Caco-2 (cell line): ENCODE data around the gene SUB1. TPM values are rescaled to one million over a fixed set of nuclear protein-coding genes. Genes with fewer than 3 reads are reported as not detected.
"Not testable (repeated sequence)": the region's sequence is repeated elsewhere in the genome, so short reads cannot be mapped to it uniquely, and the experiment has no call there.

Experiments
- BruUV-seq: library from RNA; stranded (reverse); fragments of 400-500 nt; replicated peaks from 2 replicates; lab custom pipeline; 2021; lab: Mats Ljungman, UMichigan
- CTCF ChIA-PET: fragments of 300-600 bp; sonication (Branson Sonifier 250); formaldehyde crosslinking; loops from one replicate; lab custom pipeline; 2022; ENCODE audit warnings: antibody characterized with exemption; lab: Charles Lee
- POLR2A ChIA-PET: fragments of 300-600 bp; sonication (Branson Sonifier 250); formaldehyde crosslinking; loops from one replicate; lab custom pipeline; 2022; ENCODE audit warnings: antibody characterized with exemption; lab: Charles Lee
- DNase-seq, 2 experiments: peaks; one replicate each; pipeline versions ENCODE4 v3.0.0 to v3.0.0-alpha.2; 2020 to 2022
- H3K27me3 ChIP-seq: replicated peaks from 2 replicates; pipeline ENCODE4 v1.6.0; 2011; ENCODE audit warnings: low read length; ENCODE audit not compliant: control insufficient read depth, insufficient read depth
- H3K36me3 ChIP-seq: 2 replicates; pipeline ENCODE4 v1.5.1; 2011; ENCODE audit warnings: low read length; ENCODE audit not compliant: control insufficient read depth, insufficient read depth
- H3K4me1 ChIP-seq: fragments of 250-450 bp; sonication (Bioruptor Pico); 2 replicates; pipeline ENCODE4 v1.5.1; 2020; ENCODE audit warnings: mild to moderate bottlenecking
- H3K4me3 ChIP-seq: 2 replicates; pipeline ENCODE4 v1.5.1; 2011; ENCODE audit warnings: low read depth, mild to moderate bottlenecking, control low read depth, low read length
- H3K9me3 ChIP-seq: fragments of 250-450 bp; sonication (Bioruptor Pico); 2 replicates; pipeline ENCODE4 v1.5.1; 2020; ENCODE audit warnings: mild to moderate bottlenecking, moderate library complexity
- H3K27ac Mint-ChIP-seq: one replicate; pipeline ENCODE4 v1.8.0; 2022; ENCODE audit warnings: mixed read lengths; ENCODE audit not compliant: unreplicated experiment
- H3K27me3 Mint-ChIP-seq: one replicate; pipeline ENCODE4 v1.8.0; 2022; ENCODE audit warnings: mixed read lengths; ENCODE audit not compliant: insufficient read depth, unreplicated experiment
- H3K36me3 Mint-ChIP-seq: one replicate; pipeline ENCODE4 v1.8.0; 2022; ENCODE audit warnings: mild to moderate bottlenecking, mixed read lengths; ENCODE audit not compliant: insufficient read depth, unreplicated experiment
- H3K4me1 Mint-ChIP-seq: one replicate; pipeline ENCODE4 v1.8.0; 2022; ENCODE audit warnings: low read depth, mixed read lengths; ENCODE audit not compliant: unreplicated experiment
- H3K4me3 Mint-ChIP-seq: one replicate; pipeline ENCODE4 v1.8.0; 2022; ENCODE audit warnings: mild to moderate bottlenecking, moderate library complexity, mixed read lengths; ENCODE audit not compliant: unreplicated experiment
- H3K9me3 Mint-ChIP-seq: one replicate; pipeline ENCODE4 v1.8.0; 2022; ENCODE audit warnings: mixed read lengths; ENCODE audit not compliant: unreplicated experiment
- CTCF ChIP-seq, 2 experiments: fragments of 200-600 bp in 1 of 2; IDR thresholded peaks; 1 replicate in 1 of 2; 2 replicates in 1 of 2; pipeline versions ENCODE4 v1.5.1 to v1.8.0; 2011 to 2022; ENCODE audit warnings: antibody characterized with exemption in 1 of 2, control low read depth in 1 of 2, inconsistent platforms in 1 of 2, low read depth in 1 of 2, low read length in 1 of 2, mild to moderate bottlenecking in 1 of 2, moderate library complexity in 1 of 2; ENCODE audit not compliant: insufficient read depth in 1 of 2, severe bottlenecking in 1 of 2, unreplicated experiment in 1 of 2
- intact Hi-C: fragments of 100-400 bp; cut with micrococcal nuclease; formaldehyde crosslinking; loops from one replicate; pipeline ENCODE4 v1.10.0; 2022; ENCODE audit not compliant: unreplicated experiment
- total RNA-seq: library from RNA; stranded (reverse); gene quantifications from 2 replicates; pipeline ENCODE4 v1.2.3, GENCODE V29; 2022

Gene SUB1
- total RNA-seq, 1 experiment from 2014 or later: 281 TPM

GRCh38 chr5:32551194-32551593 is 34.2 kb upstream of the SUB1 start:
- ChIA-PET CTCF (no interaction called here), POLR2A (no interaction called here)
- no peak for TF ChIP-seq CTCF (IDR thresholded peaks at IDR 0.05; ENCODE audit: insufficient read depth in 1 of 2, low read depth in 1 of 2, low read length in 1 of 2, severe bottlenecking in 1 of 2, unreplicated experiment in 1 of 2)
- no peaks in the 10 kb centered on the region for H3K36me3 ChIP-seq
- no TSS peak for BruUV-seq
- H3K4me3 Mint-ChIP-seq: no peak overlapping the region
- H3K36me3 Mint-ChIP-seq: no peaks in the 10 kb centered on the region
- no peak for DNase-seq
- no peaks in the 10 kb centered on the region for H3K27me3 Mint-ChIP-seq
- H3K4me3 ChIP-seq: no peak overlapping the region
- H3K4me1 ChIP-seq: no peaks in the 10 kb centered on the region
- H3K4me1 Mint-ChIP-seq: no peaks in the 10 kb centered on the region
- H3K9me3 ChIP-seq: peaks cover 6% of the 10 kb centered on the region
- no peaks in the 10 kb centered on the region for H3K9me3 Mint-ChIP-seq
- intact Hi-C loops: no loop called here
- no peak overlapping the region for H3K27ac Mint-ChIP-seq
- no peaks in the 10 kb centered on the region for H3K27me3 ChIP-seq

- H3K4me3 ChIP-seq: no peak overlapping the region
- H3K36me3 Mint-ChIP-seq: no peaks in the 10 kb centered on the region
- ChIA-PET POLR2A (no interaction called here), CTCF (no interaction called here)
- H3K27me3 ChIP-seq: no peaks in the 10 kb centered on the region
- no TSS peak for BruUV-seq
- H3K4me1 Mint-ChIP-seq: no peaks in the 10 kb centered on the region
- no peaks in the 10 kb centered on the region for H3K36me3 ChIP-seq
- peaks cover 6% of the 10 kb centered on the region for H3K9me3 ChIP-seq
- DNase-seq: no peak
- H3K9me3 Mint-ChIP-seq: no peaks in the 10 kb centered on the region
- intact Hi-C loops: no loop called here
- no peak overlapping the region for H3K4me3 Mint-ChIP-seq
- no peak for TF ChIP-seq CTCF (IDR thresholded peaks at IDR 0.05; ENCODE audit: insufficient read depth in 1 of 2, low read depth in 1 of 2, low read length in 1 of 2, severe bottlenecking in 1 of 2, unreplicated experiment in 1 of 2)
- H3K4me1 ChIP-seq: no peaks in the 10 kb centered on the region
- no peaks in the 10 kb centered on the region for H3K27me3 Mint-ChIP-seq
- no peak overlapping the region for H3K27ac Mint-ChIP-seq
Measured at GRCh38 chr5:32551865-32552264, 33.5 kb upstream of the SUB1 start.

- CTCF ChIA-PET, H3K27ac Mint-ChIP-seq, H3K36me3 ChIP-seq, H3K27me3 Mint-ChIP-seq, H3K27me3 ChIP-seq, H3K4me1 Mint-ChIP-seq, intact Hi-C loops, POLR2A ChIA-PET, H3K4me3 ChIP-seq, DNase-seq, BruUV-seq, H3K9me3 ChIP-seq, H3K9me3 Mint-ChIP-seq, H3K4me3 Mint-ChIP-seq, H3K36me3 Mint-ChIP-seq, H3K4me1 ChIP-seq: not testable (repeated sequence)
Measured at GRCh38 chr5:32552491-32552890, 32.9 kb upstream of the SUB1 start.

GRCh38 chr5:32552936-32553335 is 32.4 kb upstream of the SUB1 start:
- no peaks in the 10 kb centered on the region for H3K9me3 Mint-ChIP-seq
- Histone ChIP-seq H3K9me3 (peaks cover 6% of the 10 kb centered on the region), H3K4me1 (no peaks in the 10 kb centered on the region), H3K4me3 (no peak overlapping the region), H3K27me3 (no peaks in the 10 kb centered on the region), H3K36me3 (no peaks in the 10 kb centered on the region)
- CTCF ChIA-PET: no interaction called here
- H3K36me3 Mint-ChIP-seq: no peaks in the 10 kb centered on the region
- no peaks in the 10 kb centered on the region for H3K4me1 Mint-ChIP-seq
- POLR2A ChIA-PET: no interaction called here
- H3K27me3 Mint-ChIP-seq: no peaks in the 10 kb centered on the region
- intact Hi-C loops: no loop called here
- H3K4me3 Mint-ChIP-seq: no peak overlapping the region
- BruUV-seq: no TSS peak
- no peak for DNase-seq
- no peak for TF ChIP-seq CTCF (IDR thresholded peaks at IDR 0.05; ENCODE audit: insufficient read depth in 1 of 2, low read depth in 1 of 2, low read length in 1 of 2, severe bottlenecking in 1 of 2, unreplicated experiment in 1 of 2)
- no peak overlapping the region for H3K27ac Mint-ChIP-seq

GRCh38 chr5:32554181-32554780 is 31.1 kb upstream of the SUB1 start:
- POLR2A ChIA-PET, DNase-seq, H3K4me1 Mint-ChIP-seq, intact Hi-C loops, H3K27me3 ChIP-seq, H3K4me3 Mint-ChIP-seq, CTCF ChIA-PET, BruUV-seq, H3K27me3 Mint-ChIP-seq, H3K4me3 ChIP-seq, H3K9me3 ChIP-seq, H3K27ac Mint-ChIP-seq, H3K9me3 Mint-ChIP-seq, H3K36me3 ChIP-seq, H3K4me1 ChIP-seq, H3K36me3 Mint-ChIP-seq: not testable (repeated sequence)
